WTC11 (cell line): Measurements from ENCODE around the gene NRTN. TPM values are rescaled to one million over a fixed set of nuclear protein-coding genes. Genes with fewer than 3 reads are reported as not detected.

Source experiments
- ATF6 ChIP-seq: sonication (generic); formaldehyde crosslinking; IDR thresholded peaks from 2 replicates; pipeline ENCODE4 v1.8.1; 2023; ENCODE audit warnings: mild to moderate bottlenecking, missing genetic modification reagents
- CREB1 ChIP-seq: sonication (generic); formaldehyde crosslinking; IDR thresholded peaks from 2 replicates; pipeline ENCODE4 v1.8.0; 2023; ENCODE audit warnings: mild to moderate bottlenecking, missing genetic modification reagents
- CREM ChIP-seq: sonication (generic); formaldehyde crosslinking; IDR thresholded peaks from 2 replicates; pipeline ENCODE4 v1.8.1; 2022; ENCODE audit warnings: mild to moderate bottlenecking, missing genetic modification reagents, moderate library complexity
- E2F5 ChIP-seq: sonication (generic); formaldehyde crosslinking; IDR thresholded peaks from 2 replicates; pipeline ENCODE4 v1.8.1; 2022; ENCODE audit warnings: mild to moderate bottlenecking, moderate library complexity, missing genetic modification reagents
- FOXJ3 ChIP-seq: sonication (generic); formaldehyde crosslinking; IDR thresholded peaks from 2 replicates; pipeline ENCODE4 v1.9.0; 2021; ENCODE audit warnings: missing genetic modification reagents, mild to moderate bottlenecking, borderline replicate concordance
- FOXK1 ChIP-seq: sonication (generic); formaldehyde crosslinking; IDR thresholded peaks from 2 replicates; pipeline ENCODE4 v1.8.0; 2022; ENCODE audit warnings: mild to moderate bottlenecking, moderate library complexity, missing genetic modification reagents
- MXD4 ChIP-seq: fragments of 250-450 bp; sonication (Bioruptor Pico); IDR thresholded peaks from 2 replicates; pipeline ENCODE4 v1.8.0; 2021; ENCODE audit warnings: mild to moderate bottlenecking, moderate library complexity, borderline replicate concordance
- NR2C2 ChIP-seq: sonication (generic); formaldehyde crosslinking; IDR thresholded peaks from 2 replicates; pipeline ENCODE4 v1.8.0; 2022; ENCODE audit warnings: mild to moderate bottlenecking, missing genetic modification reagents
- NR3C1 ChIP-seq: sonication (generic); formaldehyde crosslinking; conservative IDR thresholded peaks from 2 replicates; pipeline ENCODE4 v1.8.1; 2023; ENCODE audit warnings: low read depth, mild to moderate bottlenecking, missing genetic modification reagents
- RORB ChIP-seq: fragments of 250-450 bp; sonication (Bioruptor Pico); IDR thresholded peaks from 2 replicates; pipeline ENCODE4 v1.9.0; 2021; ENCODE audit warnings: mild to moderate bottlenecking
- SMAD4 ChIP-seq: sonication (generic); formaldehyde crosslinking; IDR thresholded peaks from 2 replicates; pipeline ENCODE4 v1.8.0; 2022; ENCODE audit warnings: mild to moderate bottlenecking, missing genetic modification reagents
- TP53 ChIP-seq: sonication (generic); formaldehyde crosslinking; IDR thresholded peaks from 2 replicates; pipeline ENCODE4 v1.8.1; 2023; ENCODE audit warnings: mild to moderate bottlenecking, missing genetic modification reagents
- ZBTB21 ChIP-seq: sonication (generic); formaldehyde crosslinking; IDR thresholded peaks from 2 replicates; pipeline ENCODE4 v1.8.1; 2023; ENCODE audit warnings: mild to moderate bottlenecking, missing genetic modification reagents, borderline replicate concordance
- ZNF219 ChIP-seq: sonication (generic); formaldehyde crosslinking; IDR thresholded peaks from 2 replicates; pipeline ENCODE4 v1.8.0; 2023; ENCODE audit warnings: missing genetic modification reagents, mild to moderate bottlenecking, borderline replicate concordance
- ZNF232 ChIP-seq: sonication (generic); formaldehyde crosslinking; IDR thresholded peaks from 2 replicates; pipeline ENCODE4 v1.8.0; 2022; ENCODE audit warnings: mild to moderate bottlenecking, missing genetic modification reagents
- ZNF317 ChIP-seq: sonication (generic); formaldehyde crosslinking; IDR thresholded peaks from 2 replicates; pipeline ENCODE4 v1.8.1; 2023; ENCODE audit warnings: low read depth, mild to moderate bottlenecking, moderate library complexity, missing genetic modification reagents, borderline replicate concordance
- ZNF512 ChIP-seq: sonication (generic); formaldehyde crosslinking; IDR thresholded peaks from 2 replicates; pipeline ENCODE4 v1.8.1; 2022; ENCODE audit warnings: missing genetic modification reagents, borderline replicate concordance
- total RNA-seq: library from RNA; stranded (reverse); gene quantifications from 3 replicates; pipeline ENCODE4 v1.2.3, GENCODE V29; 2021
- TF ChIP-seq, protein P1 (sequence below): sonication (generic); formaldehyde crosslinking; IDR thresholded peaks from 2 replicates; pipeline ENCODE4 v1.8.1; 2022; ENCODE audit warnings: low read depth, missing genetic modification reagents, borderline replicate concordance
- TF ChIP-seq, protein P2 (sequence below): sonication (generic); formaldehyde crosslinking; IDR thresholded peaks from 2 replicates; pipeline ENCODE4 v1.8.1; 2022; ENCODE audit warnings: low read depth, mild to moderate bottlenecking, moderate library complexity, missing genetic modification reagents, borderline replicate concordance
- TF ChIP-seq, protein P3 (sequence below): sonication (generic); formaldehyde crosslinking; IDR thresholded peaks from 2 replicates; pipeline ENCODE4 v1.8.0; 2022; ENCODE audit warnings: mild to moderate bottlenecking, missing genetic modification reagents
- TF ChIP-seq, protein P4 (sequence below): fragments of 250-450 bp; sonication (Bioruptor Pico); IDR thresholded peaks from 2 replicates; pipeline ENCODE4 v1.9.0; 2021; ENCODE audit warnings: mild to moderate bottlenecking, borderline replicate concordance
- TF ChIP-seq, protein P5 (sequence below): sonication (generic); formaldehyde crosslinking; IDR thresholded peaks from 2 replicates; pipeline ENCODE4 v1.8.1; 2023; ENCODE audit warnings: mild to moderate bottlenecking, missing genetic modification reagents, moderate library complexity
- TF ChIP-seq, protein P6 (sequence below): sonication (generic); formaldehyde crosslinking; IDR thresholded peaks from 2 replicates; pipeline ENCODE4 v1.8.1; 2023; ENCODE audit warnings: mild to moderate bottlenecking, moderate library complexity, missing genetic modification reagents

NRTN gene
- total RNA-seq, 1 experiment from 2014 or later: 6.1 TPM

GRCh38 chr19:5803752-5804515, 933 bp upstream of the NRTN start (continued):
- no peak for TF ChIP-seq MXD4 (CRISPR knock-in tag)
- TF ChIP-seq, protein P1, sequence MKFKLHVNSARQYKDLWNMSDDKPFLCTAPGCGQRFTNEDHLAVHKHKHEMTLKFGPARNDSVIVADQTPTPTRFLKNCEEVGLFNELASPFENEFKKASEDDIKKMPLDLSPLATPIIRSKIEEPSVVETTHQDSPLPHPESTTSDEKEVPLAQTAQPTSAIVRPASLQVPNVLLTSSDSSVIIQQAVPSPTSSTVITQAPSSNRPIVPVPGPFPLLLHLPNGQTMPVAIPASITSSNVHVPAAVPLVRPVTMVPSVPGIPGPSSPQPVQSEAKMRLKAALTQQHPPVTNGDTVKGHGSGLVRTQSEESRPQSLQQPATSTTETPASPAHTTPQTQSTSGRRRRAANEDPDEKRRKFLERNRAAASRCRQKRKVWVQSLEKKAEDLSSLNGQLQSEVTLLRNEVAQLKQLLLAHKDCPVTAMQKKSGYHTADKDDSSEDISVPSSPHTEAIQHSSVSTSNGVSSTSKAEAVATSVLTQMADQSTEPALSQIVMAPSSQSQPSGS (CRISPR knock-in tag): peak; percentile 86; the same call in 1 of the 2 replicates
- TF ChIP-seq CREM (CRISPR knock-in tag): 0 out of 2 replicates have a peak, but pooled peaks have one; percentile 38
- TF ChIP-seq FOXK1: no peak; the same call in 1 of the 2 replicates
- TF ChIP-seq NR2C2 (CRISPR knock-in tag): peak; percentile 51
- TF ChIP-seq, protein P2, sequence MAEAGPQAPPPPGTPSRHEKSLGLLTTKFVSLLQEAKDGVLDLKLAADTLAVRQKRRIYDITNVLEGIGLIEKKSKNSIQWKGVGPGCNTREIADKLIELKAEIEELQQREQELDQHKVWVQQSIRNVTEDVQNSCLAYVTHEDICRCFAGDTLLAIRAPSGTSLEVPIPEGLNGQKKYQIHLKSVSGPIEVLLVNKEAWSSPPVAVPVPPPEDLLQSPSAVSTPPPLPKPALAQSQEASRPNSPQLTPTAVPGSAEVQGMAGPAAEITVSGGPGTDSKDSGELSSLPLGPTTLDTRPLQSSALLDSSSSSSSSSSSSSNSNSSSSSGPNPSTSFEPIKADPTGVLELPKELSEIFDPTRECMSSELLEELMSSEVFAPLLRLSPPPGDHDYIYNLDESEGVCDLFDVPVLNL: peak; percentile 68; the same call in 1 of the 2 replicates
- no peak for TF ChIP-seq CREB1 (CRISPR knock-in tag)
- TF ChIP-seq, protein P3, sequence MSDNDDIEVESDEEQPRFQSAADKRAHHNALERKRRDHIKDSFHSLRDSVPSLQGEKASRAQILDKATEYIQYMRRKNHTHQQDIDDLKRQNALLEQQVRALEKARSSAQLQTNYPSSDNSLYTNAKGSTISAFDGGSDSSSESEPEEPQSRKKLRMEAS (CRISPR knock-in tag): peak; percentile 98
- TF ChIP-seq ZNF512 (CRISPR knock-in tag): 0 out of 2 replicates have a peak, but pooled peaks have one; percentile 31
- TF ChIP-seq, protein P4, sequence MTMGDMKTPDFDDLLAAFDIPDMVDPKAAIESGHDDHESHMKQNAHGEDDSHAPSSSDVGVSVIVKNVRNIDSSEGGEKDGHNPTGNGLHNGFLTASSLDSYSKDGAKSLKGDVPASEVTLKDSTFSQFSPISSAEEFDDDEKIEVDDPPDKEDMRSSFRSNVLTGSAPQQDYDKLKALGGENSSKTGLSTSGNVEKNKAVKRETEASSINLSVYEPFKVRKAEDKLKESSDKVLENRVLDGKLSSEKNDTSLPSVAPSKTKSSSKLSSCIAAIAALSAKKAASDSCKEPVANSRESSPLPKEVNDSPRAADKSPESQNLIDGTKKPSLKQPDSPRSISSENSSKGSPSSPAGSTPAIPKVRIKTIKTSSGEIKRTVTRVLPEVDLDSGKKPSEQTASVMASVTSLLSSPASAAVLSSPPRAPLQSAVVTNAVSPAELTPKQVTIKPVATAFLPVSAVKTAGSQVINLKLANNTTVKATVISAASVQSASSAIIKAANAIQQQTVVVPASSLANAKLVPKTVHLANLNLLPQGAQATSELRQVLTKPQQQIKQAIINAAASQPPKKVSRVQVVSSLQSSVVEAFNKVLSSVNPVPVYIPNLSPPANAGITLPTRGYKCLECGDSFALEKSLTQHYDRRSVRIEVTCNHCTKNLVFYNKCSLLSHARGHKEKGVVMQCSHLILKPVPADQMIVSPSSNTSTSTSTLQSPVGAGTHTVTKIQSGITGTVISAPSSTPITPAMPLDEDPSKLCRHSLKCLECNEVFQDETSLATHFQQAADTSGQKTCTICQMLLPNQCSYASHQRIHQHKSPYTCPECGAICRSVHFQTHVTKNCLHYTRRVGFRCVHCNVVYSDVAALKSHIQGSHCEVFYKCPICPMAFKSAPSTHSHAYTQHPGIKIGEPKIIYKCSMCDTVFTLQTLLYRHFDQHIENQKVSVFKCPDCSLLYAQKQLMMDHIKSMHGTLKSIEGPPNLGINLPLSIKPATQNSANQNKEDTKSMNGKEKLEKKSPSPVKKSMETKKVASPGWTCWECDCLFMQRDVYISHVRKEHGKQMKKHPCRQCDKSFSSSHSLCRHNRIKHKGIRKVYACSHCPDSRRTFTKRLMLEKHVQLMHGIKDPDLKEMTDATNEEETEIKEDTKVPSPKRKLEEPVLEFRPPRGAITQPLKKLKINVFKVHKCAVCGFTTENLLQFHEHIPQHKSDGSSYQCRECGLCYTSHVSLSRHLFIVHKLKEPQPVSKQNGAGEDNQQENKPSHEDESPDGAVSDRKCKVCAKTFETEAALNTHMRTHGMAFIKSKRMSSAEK (CRISPR knock-in tag): no peak
- no peak for TF ChIP-seq ZBTB21 (CRISPR knock-in tag)
- peak; percentile 60; the same call in 1 of the 2 replicates for TF ChIP-seq ZNF317 (CRISPR knock-in tag)
- TF ChIP-seq NR3C1 (CRISPR knock-in tag): no peak
- peak; percentile 58; the same call in 1 of the 2 replicates for TF ChIP-seq ATF6
- TF ChIP-seq ZNF232 (CRISPR knock-in tag): peak; percentile 84
- TF ChIP-seq, protein P5, sequence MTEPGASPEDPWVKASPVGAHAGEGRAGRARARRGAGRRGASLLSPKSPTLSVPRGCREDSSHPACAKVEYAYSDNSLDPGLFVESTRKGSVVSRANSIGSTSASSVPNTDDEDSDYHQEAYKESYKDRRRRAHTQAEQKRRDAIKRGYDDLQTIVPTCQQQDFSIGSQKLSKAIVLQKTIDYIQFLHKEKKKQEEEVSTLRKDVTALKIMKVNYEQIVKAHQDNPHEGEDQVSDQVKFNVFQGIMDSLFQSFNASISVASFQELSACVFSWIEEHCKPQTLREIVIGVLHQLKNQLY (CRISPR knock-in tag): no peak
- no peak for TF ChIP-seq RORB (CRISPR knock-in tag)
- TF ChIP-seq, protein P6, sequence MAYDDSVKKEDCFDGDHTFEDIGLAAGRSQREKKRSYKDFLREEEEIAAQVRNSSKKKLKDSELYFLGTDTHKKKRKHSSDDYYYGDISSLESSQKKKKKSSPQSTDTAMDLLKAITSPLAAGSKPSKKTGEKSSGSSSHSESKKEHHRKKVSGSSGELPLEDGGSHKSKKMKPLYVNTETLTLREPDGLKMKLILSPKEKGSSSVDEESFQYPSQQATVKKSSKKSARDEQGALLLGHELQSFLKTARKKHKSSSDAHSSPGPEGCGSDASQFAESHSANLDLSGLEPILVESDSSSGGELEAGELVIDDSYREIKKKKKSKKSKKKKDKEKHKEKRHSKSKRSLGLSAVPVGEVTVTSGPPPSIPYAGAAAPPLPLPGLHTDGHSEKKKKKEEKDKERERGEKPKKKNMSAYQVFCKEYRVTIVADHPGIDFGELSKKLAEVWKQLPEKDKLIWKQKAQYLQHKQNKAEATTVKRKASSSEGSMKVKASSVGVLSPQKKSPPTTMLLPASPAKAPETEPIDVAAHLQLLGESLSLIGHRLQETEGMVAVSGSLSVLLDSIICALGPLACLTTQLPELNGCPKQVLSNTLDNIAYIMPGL (CRISPR knock-in tag): peak; percentile 95
- TF ChIP-seq SMAD4 (CRISPR knock-in tag): no peak
- TF ChIP-seq E2F5 (CRISPR knock-in tag): peak; percentile 98
- TF ChIP-seq TP53 (CRISPR knock-in tag): 0 out of 2 replicates have a peak, but pooled peaks have one; percentile 75
- TF ChIP-seq ZNF219 (CRISPR knock-in tag): no peak
- 0 out of 2 replicates have a peak, but pooled peaks have one; percentile 73 for TF ChIP-seq FOXJ3 (CRISPR knock-in tag)
